IMR-90 (cell line): ENCODE results near the gene LRRC2. TPM values are rescaled to one million over a fixed set of nuclear protein-coding genes. Genes with fewer than 3 reads are reported as not detected.

ENCODE experiments used
- ATAC-seq: fragments of 200-7000 bp; cut with Tn5 transposase; 2 replicates; pipeline ENCODE4 v1.9.1; 2020; ENCODE audit warnings: low read depth, mild to moderate bottlenecking, moderate library complexity
- BruUV-seq: library from RNA; stranded (reverse); fragments of 400-500 nt; replicated peaks from 2 replicates; lab custom pipeline; 2021; lab: Mats Ljungman, UMichigan
- CTCF ChIA-PET: fragments of 300-600 bp; formaldehyde crosslinking; extraction: SDS; loops from one replicate; lab custom pipeline; 2021; ENCODE audit warnings: antibody characterized with exemption; lab: Yijun Ruan, JAX
- POLR2A ChIA-PET: fragments of 300-600 bp; sonication (Branson Sonifier 250); formaldehyde crosslinking; loops from one replicate; lab custom pipeline; 2022; ENCODE audit warnings: antibody characterized with exemption; ENCODE audit not compliant: unreplicated experiment; lab: Charles Lee
- DNase-seq: peaks from one replicate; pipeline ENCODE4 v3.0.0; 2013
- H2AFZ ChIP-seq: replicated peaks from 2 replicates; pipeline ENCODE3; 2013; ENCODE audit warnings: low read length, mild to moderate bottlenecking; ENCODE audit not compliant: poor library complexity
- H2AK5ac ChIP-seq: 2 replicates; pipeline ENCODE4 v1.6.1; 2013; ENCODE audit warnings: low read depth, low read length, inconsistent platforms
- H2AK9ac ChIP-seq: replicated peaks from 2 replicates; pipeline ENCODE3; 2013; ENCODE audit warnings: mild to moderate bottlenecking, low read depth, low read length, moderate library complexity; ENCODE audit not compliant: poor library complexity
- H2BK120ac ChIP-seq: 2 replicates; pipeline ENCODE4 v1.6.1; 2013; ENCODE audit warnings: low read depth, low read length, inconsistent platforms
- H2BK15ac ChIP-seq: 3 replicates; pipeline ENCODE4 v1.6.1; 2013; ENCODE audit warnings: low read depth, low read length, inconsistent platforms
- H2BK20ac ChIP-seq: 2 replicates; pipeline ENCODE4 v1.6.1; 2013; ENCODE audit warnings: low read depth, mild to moderate bottlenecking, inconsistent platforms, low read length, moderate library complexity
- H2BK5ac ChIP-seq: 2 replicates; pipeline ENCODE4 v1.6.1; 2013; ENCODE audit warnings: mild to moderate bottlenecking, low read depth, low read length, inconsistent platforms; ENCODE audit not compliant: poor library complexity, severe bottlenecking
- H3K14ac ChIP-seq: replicated peaks from 2 replicates; pipeline ENCODE4 v1.6.1; 2013; ENCODE audit warnings: low read depth, low read length, inconsistent platforms
- H3K18ac ChIP-seq: 2 replicates; pipeline ENCODE4 v1.6.1; 2013; ENCODE audit warnings: low read depth, low read length, control low read depth
- H3K23ac ChIP-seq: 2 replicates; pipeline ENCODE4 v1.6.1; 2013; ENCODE audit warnings: low read depth, low read length, inconsistent platforms
- H3K27ac ChIP-seq: 2 replicates; pipeline ENCODE4 v1.5.1; 2013; ENCODE audit warnings: mild to moderate bottlenecking, control low read depth, low read length; ENCODE audit not compliant: insufficient read depth
- H3K27me3 ChIP-seq: 2 replicates; pipeline ENCODE4 v1.6.1; 2013; ENCODE audit warnings: low read length; ENCODE audit not compliant: control insufficient read depth, insufficient read depth
- H3K36me3 ChIP-seq: 2 replicates; pipeline ENCODE4 v1.6.1; 2013; ENCODE audit warnings: low read length, mixed read lengths; ENCODE audit not compliant: control insufficient read depth, insufficient read depth
- H3K4ac ChIP-seq: 2 replicates; pipeline ENCODE4 v1.6.1; 2013; ENCODE audit warnings: low read depth, low read length, inconsistent platforms
- H3K4me1 ChIP-seq: 2 replicates; pipeline ENCODE4 v1.6.1; 2013; ENCODE audit warnings: low read length, mixed read lengths; ENCODE audit not compliant: control insufficient read depth, insufficient read depth
- H3K4me2 ChIP-seq: 2 replicates; pipeline ENCODE4 v1.6.1; 2013; ENCODE audit warnings: low read depth, mild to moderate bottlenecking, control low read depth, low read length, moderate library complexity
- H3K4me3 ChIP-seq: 2 replicates; pipeline ENCODE4 v1.5.1; 2013; ENCODE audit warnings: low read depth, mild to moderate bottlenecking, control low read depth, low read length, moderate library complexity; ENCODE audit not compliant: insufficient read depth
- H3K56ac ChIP-seq: 2 replicates; pipeline ENCODE4 v1.6.1; 2013; ENCODE audit warnings: low read length, inconsistent platforms; ENCODE audit not compliant: insufficient read depth; ENCODE audit errors: extremely low read depth
- H3K79me1 ChIP-seq, 2 experiments: 2 replicates each; pipeline ENCODE4 v1.6.1; 2013; ENCODE audit warnings: low read length in 2 of 2, inconsistent platforms in 1 of 2, low read depth in 1 of 2
- H3K9ac ChIP-seq: 2 replicates; pipeline ENCODE4 v1.6.1; 2013; ENCODE audit warnings: low read depth, low read length, control low read depth
- H3K9me1 ChIP-seq: 2 replicates; pipeline ENCODE4 v1.6.1; 2013; ENCODE audit warnings: low read length, inconsistent platforms; ENCODE audit not compliant: insufficient read depth
- H3K9me3 ChIP-seq: 2 replicates; pipeline ENCODE4 v1.6.1; 2013; ENCODE audit warnings: low read length; ENCODE audit not compliant: control insufficient read depth, insufficient read depth
- H4K20me1 ChIP-seq: 2 replicates; pipeline ENCODE4 v1.6.1; 2013; ENCODE audit warnings: low read length, inconsistent platforms; ENCODE audit not compliant: insufficient read depth
- H4K5ac ChIP-seq: 2 replicates; pipeline ENCODE4 v1.6.1; 2013; ENCODE audit warnings: mild to moderate bottlenecking, low read depth, low read length, control low read depth
- H4K8ac ChIP-seq, 2 experiments: 2 replicates each; pipeline ENCODE4 v1.6.1; 2013; ENCODE audit warnings: low read depth in 2 of 2, low read length in 2 of 2, control low read depth in 1 of 2, inconsistent platforms in 1 of 2
- H4K91ac ChIP-seq: 2 replicates; pipeline ENCODE4 v1.6.1; 2013; ENCODE audit warnings: low read depth, low read length, inconsistent platforms; ENCODE audit not compliant: insufficient read depth
- BHLHE40 ChIP-seq: fragments of 150-350 bp; IDR thresholded peaks from 2 replicates; pipeline ENCODE4 v1.6.1; 2016; ENCODE audit warnings: mild to moderate bottlenecking, low read depth, low read length
- CEBPB ChIP-seq: IDR thresholded peaks from 2 replicates; pipeline ENCODE4 v1.6.1; 2012; ENCODE audit warnings: low read depth, low read length, improper control_type of control experiment
- CHD1 ChIP-seq: IDR thresholded peaks from 2 replicates; pipeline ENCODE4 v1.6.1; 2012; ENCODE audit warnings: low read depth, low read length, improper control_type of control experiment
- CTCF ChIP-seq: conservative IDR thresholded peaks from 2 replicates; pipeline ENCODE4 v1.5.1; 2012; ENCODE audit warnings: mild to moderate bottlenecking, low read depth, low read length, improper control_type of control experiment
- FOS ChIP-seq: fragments of 150-350 bp; IDR thresholded peaks from 2 replicates; pipeline ENCODE4 v1.6.1; 2016; ENCODE audit warnings: low read depth, low read length
- MAZ ChIP-seq: IDR thresholded peaks from 2 replicates; pipeline ENCODE4 v1.6.1; 2012; ENCODE audit warnings: low read depth, mild to moderate bottlenecking, low read length, improper control_type of control experiment, moderate library complexity, borderline replicate concordance
- MXI1 ChIP-seq: IDR thresholded peaks from 2 replicates; pipeline ENCODE4 v1.6.1; 2012; ENCODE audit warnings: low read depth, mild to moderate bottlenecking, low read length, moderate library complexity, borderline replicate concordance
- NFE2L2 ChIP-seq: fragments of 150-350 bp; IDR thresholded peaks from 2 replicates; pipeline ENCODE4 v1.6.1; 2016; ENCODE audit warnings: low read depth, mild to moderate bottlenecking, low read length
- POLR2A ChIP-seq: IDR thresholded peaks from 2 replicates; pipeline ENCODE4 v1.6.1; 2012; ENCODE audit warnings: mild to moderate bottlenecking, low read depth, low read length
- RAD21 ChIP-seq: IDR thresholded peaks from 2 replicates; pipeline ENCODE4 v1.6.1; 2012; ENCODE audit warnings: low read length, improper control_type of control experiment
- RCOR1 ChIP-seq: IDR thresholded peaks from 2 replicates; pipeline ENCODE4 v1.6.1; 2012; ENCODE audit warnings: mild to moderate bottlenecking, low read length, improper control_type of control experiment; ENCODE audit not compliant: insufficient replicate concordance
- RFX5 ChIP-seq: IDR thresholded peaks from 2 replicates; pipeline ENCODE4 v1.8.0; 2012; ENCODE audit warnings: low read depth, mild to moderate bottlenecking, low read length, moderate library complexity
- SMC3 ChIP-seq: fragments of 150-350 bp; IDR thresholded peaks from 2 replicates; pipeline ENCODE4 v1.6.1; 2016; ENCODE audit warnings: low read depth, mild to moderate bottlenecking, antibody characterized with exemption, low read length, moderate library complexity
- USF2 ChIP-seq: fragments of 150-350 bp; IDR thresholded peaks from 2 replicates; pipeline ENCODE4 v1.6.1; 2017; ENCODE audit warnings: mild to moderate bottlenecking, antibody characterized with exemption, low read length, low read depth
- whole genome bisulfite sequencing, 2 experiments: methylation state at CpG; one replicate each; pipeline versions ENCODE4 v1.1.5 to v1.1.7; 2013; ENCODE audit warnings: missing lambda C conversion rate in 2 of 2; ENCODE audit not compliant: insufficient read length in 1 of 2; ENCODE audit errors: extremely low coverage in 2 of 2; 5-methylcytosine and 5-hydroxymethylcytosine counted together
- dilution Hi-C: fragments of 300-500 bp; cut with HindIII; formaldehyde crosslinking; loops from one replicate; pipeline ENCODE4 v1.14.3; 2018; ENCODE audit warnings: low sequenced_read_pairs; ENCODE audit not compliant: unreplicated experiment
- in situ Hi-C: fragments of 300-500 bp; cut with MboI; formaldehyde crosslinking; loops from 3 replicates; pipeline ENCODE4 v1.14.3; 2019; ENCODE audit warnings: low sequenced_read_pairs, inconsistent platforms, mixed read lengths
- intact Hi-C: fragments of 100-400 bp; cut with micrococcal nuclease; formaldehyde crosslinking; loops from 2 replicates; pipeline ENCODE4 v1.10.0; 2022
- polyA plus RNA-seq, 3 experiments: library from polyadenylated mRNA; depleted of rRNA; stranded (reverse); fragments of >200 nt; gene quantifications; 2 replicates each; pipeline ENCODE4 v1.2.3, GENCODE V29; 2012; ENCODE audit warnings: low replicate concordance in 1 of 3
- total RNA-seq: library from RNA; depleted of rRNA; stranded (reverse); fragments of >200 nt; gene quantifications from 2 replicates; pipeline ENCODE4 v1.2.3, GENCODE V29; 2012
- TF ChIP-seq, protein P1 (sequence below): fragments of 150-350 bp; IDR thresholded peaks from 2 replicates; pipeline ENCODE4 v1.6.1; 2016; ENCODE audit warnings: low read depth, mild to moderate bottlenecking, low read length, moderate library complexity, borderline replicate concordance

LRRC2 gene
- total and polyA plus RNA-seq, 2 of the 4 experiments (the other 2 are of a cell fraction), result 2.9 to 4.1 TPM

GRCh38 chr3:46467562-46467961 is 98.5 kb downstream of the LRRC2 start:
- ChIA-PET POLR2A (no interaction called here), CTCF (no interaction called here)
- ATAC-seq (no peak), DNase-seq (no peak)
- Histone ChIP-seq H3K4ac (no peak overlapping the region), H3K9me3 (no peaks in the 10 kb centered on the region), H2AK9ac (no peak overlapping the region), H3K4me1 (peaks cover under 1% of the 10 kb centered on the region; the same call in 1 of the 2 replicates), H3K27me3 (peaks cover 80% of the 10 kb centered on the region), H3K14ac (no peak overlapping the region), H3K23ac (no peak overlapping the region), H3K79me1 (no peaks in the 10 kb centered on the region), H3K9me1 (no peaks in the 10 kb centered on the region; the same call in 1 of the 2 replicates), H2AK5ac (no peak overlapping the region), H2BK20ac (no peak overlapping the region), H3K4me3 (no peak overlapping the region), H2BK5ac (no peak overlapping the region), H4K8ac (no peak overlapping the region), H3K36me3 (no peaks in the 10 kb centered on the region), H3K56ac (no peak overlapping the region), H4K5ac (no peak overlapping the region), H3K27ac (no peak overlapping the region), H3K18ac (no peak overlapping the region), H2BK120ac (no peak overlapping the region), H3K4me2 (no peak overlapping the region), H2BK15ac (no peak overlapping the region), H2AFZ (no peak overlapping the region), H4K91ac (no peak overlapping the region), H3K9ac (no peak overlapping the region), H4K20me1 (no peaks in the 10 kb centered on the region; the same call in 1 of the 2 replicates)
- dilution Hi-C loops, result no loop called here
- TF ChIP-seq MAZ (no peak), FOS (no peak), RAD21 (no peak), SMC3 (no peak), USF2 (no peak), NFE2L2 (no peak), RFX5 (no peak), RCOR1 (no peak), CHD1 (no peak), POLR2A (no peak), CTCF (no peak), BHLHE40 (no peak), CEBPB (no peak), MXI1 (no peak)
- TF ChIP-seq, protein P1, sequence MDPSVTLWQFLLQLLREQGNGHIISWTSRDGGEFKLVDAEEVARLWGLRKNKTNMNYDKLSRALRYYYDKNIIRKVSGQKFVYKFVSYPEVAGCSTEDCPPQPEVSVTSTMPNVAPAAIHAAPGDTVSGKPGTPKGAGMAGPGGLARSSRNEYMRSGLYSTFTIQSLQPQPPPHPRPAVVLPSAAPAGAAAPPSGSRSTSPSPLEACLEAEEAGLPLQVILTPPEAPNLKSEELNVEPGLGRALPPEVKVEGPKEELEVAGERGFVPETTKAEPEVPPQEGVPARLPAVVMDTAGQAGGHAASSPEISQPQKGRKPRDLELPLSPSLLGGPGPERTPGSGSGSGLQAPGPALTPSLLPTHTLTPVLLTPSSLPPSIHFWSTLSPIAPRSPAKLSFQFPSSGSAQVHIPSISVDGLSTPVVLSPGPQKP, result no peak
- no CpG with 5 or more reads among the region's 4 CpGs for WGBS, 2 experiments
- no TSS peak for BruUV-seq
- intact Hi-C loops, result no loop called here
- in situ Hi-C loops, result no loop called here
